Stimulated activated CD8-positive, alpha-beta memory T cell treated with anti-CD3 and anti-CD28 coated beads, Interleukin-2, amount 100 ng/mL, for 48 hours (primary cell): ENCODE measurements around the gene ACTA2.

Experiments used
- DNase-seq, 2 donors: peaks; one replicate each; pipeline ENCODE4 v3.0.0-alpha.2; 2020; ENCODE audit warnings: low read depth in 2 of 2

The ACTA2 gene

GRCh38 chr10:88952647-88953111 lies at the start of gene ACTA2:
Gene ACTA2 (minus strand): TSS chr10:88952773. CDS start chr10:88948930, 3,843 bp downstream.
- no peak for DNase-seq

- DNase-seq: no peak
Observed at GRCh38 chr10:89001729-89002072, 49.1 kb upstream of the ACTA2 start.

GRCh38 chr10:89001024-89001728 lies 48.6 kb upstream of the ACTA2 start:
- no peak for DNase-seq

- no peak for DNase-seq
Observed at GRCh38 chr10:88999625-89000024, 47.1 kb upstream of the ACTA2 start.

GRCh38 chr10:88996927-88997326 lies 44.4 kb upstream of the ACTA2 start:
- no peak for DNase-seq

- no peak for DNase-seq
Observed at GRCh38 chr10:88995156-88995876, 42.7 kb upstream of the ACTA2 start.

- DNase-seq: no peak
Observed at GRCh38 chr10:88994019-88994418, 41.4 kb upstream of the ACTA2 start.

GRCh38 chr10:88992921-88993524 lies 40.5 kb upstream of the ACTA2 start:
- DNase-seq: no peak

- no peak for DNase-seq
Observed at GRCh38 chr10:88991899-88992320, 39.3 kb upstream of the ACTA2 start.

GRCh38 chr10:88991161-88991898 lies 38.8 kb upstream of the ACTA2 start:
- peak; percentile 60 to 70 for DNase-seq

GRCh38 chr10:88990384-88991160 lies 38.0 kb upstream of the ACTA2 start, which contains the start of gene FAS:
Gene FAS (plus strand): TSS chr10:88990798. CDS start chr10:88990877, 79 bp downstream.
- peak; percentile 65 to 68 for DNase-seq

GRCh38 chr10:88989824-88990383 lies 37.3 kb upstream of the ACTA2 start:
- DNase-seq: no peak

- DNase-seq: no peak
Observed at GRCh38 chr10:88989423-88989822, 36.9 kb upstream of the ACTA2 start.

- no peak for DNase-seq
Observed at GRCh38 chr10:88987840-88988239, 35.3 kb upstream of the ACTA2 start.

GRCh38 chr10:88987243-88987725 lies 34.7 kb upstream of the ACTA2 start:
- no peak for DNase-seq

- no peak for DNase-seq
Observed at GRCh38 chr10:88986549-88987242, 34.1 kb upstream of the ACTA2 start.

- no peak for DNase-seq
Observed at GRCh38 chr10:88984525-88984924, 32.0 kb upstream of the ACTA2 start.

- no peak for DNase-seq
Observed at GRCh38 chr10:88983939-88984338, 31.4 kb upstream of the ACTA2 start.

- no peak for DNase-seq
Observed at GRCh38 chr10:88983206-88983605, 30.6 kb upstream of the ACTA2 start.

GRCh38 chr10:88982366-88982765 lies 29.8 kb upstream of the ACTA2 start:
- DNase-seq: no peak
